Measurements from ENCODE around the gene SMAD3.

DNA sequence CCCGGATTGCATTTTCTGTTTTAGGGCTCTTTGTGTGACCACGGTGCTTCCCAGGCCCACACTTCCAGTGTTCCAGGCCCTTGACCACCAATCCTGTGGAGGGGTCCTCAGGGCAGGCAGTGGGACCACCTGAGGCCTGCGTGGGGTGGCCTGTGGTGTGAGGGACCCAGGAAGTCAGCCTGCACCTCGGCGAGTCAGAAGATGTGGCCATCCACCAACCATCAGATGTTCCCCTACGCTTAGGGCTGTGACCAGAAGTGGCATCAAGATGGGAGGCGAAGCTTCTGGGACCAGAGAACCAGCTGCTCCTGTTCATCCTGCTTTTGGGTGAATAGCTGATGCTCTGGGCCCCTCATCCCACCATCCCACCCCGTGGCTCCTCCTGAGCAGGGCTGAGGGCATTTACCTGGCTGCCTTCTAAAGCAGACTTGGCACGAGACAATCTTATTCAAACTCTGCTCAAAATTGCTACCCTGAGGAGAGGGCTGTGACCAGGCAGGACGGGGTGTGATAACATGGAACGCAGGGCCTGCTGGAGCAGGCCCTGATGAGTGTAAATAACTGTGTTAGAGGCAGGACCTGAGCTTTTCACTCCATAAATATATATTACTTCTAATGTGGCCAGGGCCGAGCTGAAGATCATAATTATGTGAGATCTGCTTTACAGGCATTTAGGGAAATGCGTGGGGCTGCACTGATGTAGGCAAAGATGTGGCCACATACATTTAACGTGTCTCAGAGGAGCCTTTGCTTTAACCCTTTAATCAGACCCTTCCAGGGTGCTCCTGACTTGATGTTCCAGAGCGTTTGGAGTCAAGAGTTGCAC, 28.8 kb downstream of the SMAD3 start:
- TF ChIP-seq, protein P1, sequence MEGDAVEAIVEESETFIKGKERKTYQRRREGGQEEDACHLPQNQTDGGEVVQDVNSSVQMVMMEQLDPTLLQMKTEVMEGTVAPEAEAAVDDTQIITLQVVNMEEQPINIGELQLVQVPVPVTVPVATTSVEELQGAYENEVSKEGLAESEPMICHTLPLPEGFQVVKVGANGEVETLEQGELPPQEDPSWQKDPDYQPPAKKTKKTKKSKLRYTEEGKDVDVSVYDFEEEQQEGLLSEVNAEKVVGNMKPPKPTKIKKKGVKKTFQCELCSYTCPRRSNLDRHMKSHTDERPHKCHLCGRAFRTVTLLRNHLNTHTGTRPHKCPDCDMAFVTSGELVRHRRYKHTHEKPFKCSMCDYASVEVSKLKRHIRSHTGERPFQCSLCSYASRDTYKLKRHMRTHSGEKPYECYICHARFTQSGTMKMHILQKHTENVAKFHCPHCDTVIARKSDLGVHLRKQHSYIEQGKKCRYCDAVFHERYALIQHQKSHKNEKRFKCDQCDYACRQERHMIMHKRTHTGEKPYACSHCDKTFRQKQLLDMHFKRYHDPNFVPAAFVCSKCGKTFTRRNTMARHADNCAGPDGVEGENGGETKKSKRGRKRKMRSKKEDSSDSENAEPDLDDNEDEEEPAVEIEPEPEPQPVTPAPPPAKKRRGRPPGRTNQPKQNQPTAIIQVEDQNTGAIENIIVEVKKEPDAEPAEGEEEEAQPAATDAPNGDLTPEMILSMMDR (IDR thresholded peaks at IDR 0.05): no peak
- no peak for TF ChIP-seq POLR2A (IDR thresholded peaks at IDR 0.05)
